Measurements from ENCODE around the gene TTLL11. TPM values are rescaled to one million over a fixed set of nuclear protein-coding genes. Genes with fewer than 3 reads are reported as not detected.

The TTLL11 gene
- total and polyA plus RNA-seq, 4 donors, result 1.4 to 4.5 (median 3.6) TPM

GRCh38 chr9:121914017-121914595 is 179.0 kb downstream of the TTLL11 start:
- TF ChIP-seq REST (IDR thresholded peaks at IDR 0.05) (no peak), NR2F2 (IDR thresholded peaks at IDR 0.05) (no peak), YY1 (IDR thresholded peaks at IDR 0.05) (no peak), FOXA2 (IDR thresholded peaks at IDR 0.05) (no peak), HNF4G (IDR thresholded peaks at IDR 0.05) (no peak), FOXA1 (IDR thresholded peaks at IDR 0.05) (no peak), ATF3 (IDR thresholded peaks at IDR 0.05) (no peak), ZBTB33 (IDR thresholded peaks at IDR 0.05) (no peak), JUND (IDR thresholded peaks at IDR 0.05) (no peak), MAX (IDR thresholded peaks at IDR 0.05) (no peak), HNF4A (conservative IDR thresholded peaks at IDR 0.05) (no peak), CTCF (IDR thresholded peaks at IDR 0.05; ENCODE audit: low read depth, low read length, missing input control) (no peak), SP1 (IDR thresholded peaks at IDR 0.05) (no peak), RAD21 (IDR thresholded peaks at IDR 0.05) (no peak), RXRA (IDR thresholded peaks at IDR 0.05) (no peak)
- Histone ChIP-seq H3K9me3 (ENCODE audit: control insufficient read depth in 4 of 4, low read length in 3 of 4) (no peaks in the 10 kb centered on the region), H3K4me3 (ENCODE audit: low read depth in 1 of 3, low read length in 3 of 3) (no peak overlapping the region), H3K36me3 (ENCODE audit: control insufficient read depth in 4 of 4, insufficient read depth in 3 of 4, low read depth in 1 of 4, low read length in 3 of 4) (no peaks in the 10 kb centered on the region), H3K27ac (ENCODE audit: low read depth in 1 of 2, low read length in 2 of 2) (no peak overlapping the region), H3K27me3 (ENCODE audit: control insufficient read depth in 4 of 4, insufficient read depth in 4 of 4, low read length in 3 of 4) (no peaks in the 10 kb centered on the region), H3K4me1 (ENCODE audit: control insufficient read depth in 4 of 4, insufficient read depth in 4 of 4, low read length in 3 of 4) (no peaks in the 10 kb centered on the region), H3K9ac (ENCODE audit: low read depth in 1 of 2, low read length in 2 of 2) (no peak overlapping the region)
- 85% methylated on average over 6 of the region's 6 CpGs for WGBS
- no peak for DNase-seq (ENCODE audit: low spot score)
